RPMI7951 (cell line): ENCODE data around the gene ZNF174. TPM values are rescaled to one million over a fixed set of nuclear protein-coding genes. Genes with fewer than 3 reads are reported as not detected.

Source experiments
- DNase-seq: peaks from one replicate; pipeline ENCODE4 v3.0.0-alpha.2; 2012; ENCODE audit warnings: low read depth
- total RNA-seq: library from RNA; depleted of rRNA; stranded (reverse); fragments of >200 nt; shearing (Covaris generic); gene quantifications from 2 replicates; pipeline ENCODE4 v1.2.3, GENCODE V29; 2014; rRNA removed

The ZNF174 gene
- total RNA-seq, 1 experiment from 2014 or later, result 7.9 TPM

GRCh38 chr16:3443108-3444031, 42.4 kb downstream of the ZNF174 start, which contains the start of the genes NAA60 and ZNF597:
Gene NAA60 (plus strand): TSS chr16:3443680. CDS start chr16:3476228, 32,548 bp downstream.
Gene ZNF597 (minus strand): TSS chr16:3443504. CDS start chr16:3443153, 351 bp downstream.
- DNase-seq, result peak; percentile 92

GRCh38 chr16:3444032-3444388, 43.0 kb downstream of the ZNF174 start:
- peak; percentile 73 for DNase-seq

DNA sequence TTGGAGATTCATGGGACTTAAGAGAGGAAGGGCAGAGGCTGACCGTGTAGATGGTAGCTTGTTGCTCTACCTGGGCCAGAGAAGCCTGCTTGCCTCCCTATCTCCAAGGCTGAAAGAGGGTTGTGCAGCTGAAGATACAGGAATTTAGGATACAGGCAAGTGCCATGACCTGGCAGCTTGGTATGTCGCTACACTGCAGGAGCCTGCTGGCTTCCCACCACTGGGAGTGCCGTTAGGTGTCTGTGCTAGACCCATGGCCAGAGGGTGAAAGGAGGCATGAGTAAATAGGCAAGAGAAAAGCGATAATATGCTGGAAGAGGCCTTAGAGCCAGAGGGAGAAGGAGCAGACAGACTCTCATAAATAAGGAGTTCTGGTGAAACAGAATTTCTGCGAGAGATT, 53.1 kb downstream of the ZNF174 start:
- no peak for DNase-seq

- no peak for DNase-seq
Observed at GRCh38 chr16:3454631-3455147, 53.7 kb downstream of the ZNF174 start.

DNA sequence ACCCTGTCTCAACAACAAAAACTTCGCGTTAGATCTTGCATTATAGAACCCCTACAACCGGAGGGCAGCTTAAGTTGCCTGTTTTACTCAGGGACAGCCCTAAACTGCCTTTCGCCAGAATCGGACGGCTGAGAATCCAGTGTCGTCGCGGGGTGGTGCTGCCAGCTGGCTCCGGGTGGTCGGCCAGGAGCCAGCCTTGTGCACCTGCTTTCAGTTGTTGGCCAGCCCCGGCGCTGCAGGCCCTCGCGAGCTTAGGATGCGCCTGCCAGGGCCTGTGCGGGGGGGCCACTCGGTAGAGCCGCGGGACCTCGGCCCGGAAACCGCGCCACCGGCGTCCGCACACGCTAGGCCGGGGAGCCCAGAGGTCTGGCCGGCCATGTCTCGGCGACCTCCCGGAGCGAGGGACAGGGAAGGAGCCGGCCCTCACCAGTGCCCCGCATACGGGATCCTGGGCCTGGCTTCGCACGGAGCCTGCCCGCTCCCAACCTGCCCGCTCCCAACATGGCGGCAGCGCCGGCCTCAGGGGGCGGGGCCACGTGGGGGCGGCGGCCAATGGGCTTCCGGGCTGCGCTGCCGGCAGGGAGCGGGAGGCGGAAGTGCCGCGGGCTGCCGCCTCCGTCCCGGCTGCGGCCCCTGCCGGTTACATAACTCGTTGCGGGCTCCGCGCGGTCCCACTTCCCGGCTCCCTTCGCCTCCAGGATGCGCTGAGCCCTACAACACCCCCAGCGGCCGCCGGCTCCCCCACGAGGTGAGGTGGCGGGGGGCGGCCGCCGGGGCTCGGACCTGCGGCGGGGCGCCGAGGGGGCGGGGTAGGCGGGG, 56.6 kb downstream of the ZNF174 start:
- DNase-seq, result peak; percentile 83

DNA sequence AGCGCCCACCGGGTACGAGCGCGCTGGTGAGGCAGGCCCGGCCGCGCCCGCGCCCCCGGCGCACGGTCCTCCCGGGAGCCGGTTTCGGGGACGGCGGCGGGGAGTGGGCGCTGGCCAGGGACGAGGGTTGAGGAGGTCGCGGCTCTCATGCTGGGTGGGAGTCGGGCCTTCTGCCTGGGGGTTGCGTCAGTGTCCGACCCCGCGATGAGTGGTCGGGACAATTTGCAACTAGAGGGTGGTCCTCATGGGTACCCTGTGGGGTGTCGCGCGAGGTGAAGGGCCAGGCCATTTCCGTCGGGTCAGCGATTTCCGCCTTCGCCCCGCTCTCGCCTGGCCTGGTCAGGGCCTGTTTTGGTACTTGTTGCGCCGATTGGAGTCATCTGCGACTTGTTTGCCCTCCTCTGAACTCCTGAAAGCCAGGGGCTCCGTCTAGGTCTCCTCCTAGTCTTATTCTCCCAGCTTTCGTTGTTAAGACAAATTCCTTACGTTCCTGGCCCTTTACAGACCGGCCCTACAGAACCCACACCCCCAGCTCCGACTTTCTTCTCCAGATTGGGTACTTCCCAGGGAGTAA, 57.4 kb downstream of the ZNF174 start:
- DNase-seq, result peak; percentile 32

GRCh38 chr16:3458852-3459361, 57.9 kb downstream of the ZNF174 start:
- no peak for DNase-seq

Other genes starting within 250 kb of the ZNF174 start
- 0.36 TPM in 1 of 2 replicates, not detected in the other for gene OR1F1, start 213.0 kb upstream of the ZNF174 start, total RNA-seq
- 9.8 and 14.9 TPM in 2 replicates for gene ZNF200, start 166.1 kb upstream of the ZNF174 start, total RNA-seq
- gene MEFV, start 144.6 kb upstream of the ZNF174 start, total RNA-seq, result 4.3 and 4.8 TPM in 2 replicates
- 19.8 and 28.6 TPM in 2 replicates for gene ZNF263, start 117.7 kb upstream of the ZNF174 start, total RNA-seq
- 4.4 and 5.0 TPM in 2 replicates for gene TIGD7, start 95.8 kb upstream of the ZNF174 start, total RNA-seq
- 15.3 and 16.0 TPM in 2 replicates for gene ZNF75A, start 95.7 kb upstream of the ZNF174 start, total RNA-seq
- not detected in 2 replicates for gene OR2C1, start 45.3 kb upstream of the ZNF174 start, total RNA-seq
- 6.7 and 8.1 TPM in 2 replicates for gene ZSCAN32, start 211 bp upstream of the ZNF174 start, total RNA-seq
- 1.7 and 1.8 TPM in 2 replicates for gene ZNF597, start 42.3 kb downstream of the ZNF174 start, total RNA-seq
- gene NAA60, start 42.5 kb downstream of the ZNF174 start, total RNA-seq, result 5.1 and 5.6 TPM in 2 replicates
- not detected in 2 replicates for gene C16orf90, start 94.3 kb downstream of the ZNF174 start, total RNA-seq
- 15.5 and 22.1 TPM in 2 replicates for gene CLUAP1, start 99.8 kb downstream of the ZNF174 start, total RNA-seq
- 0.12 TPM in 1 of 2 replicates, not detected in the other for gene NLRC3, start 176.2 kb downstream of the ZNF174 start, total RNA-seq
- 2.6 and 3.4 TPM in 2 replicates for gene SLX4, start 210.4 kb downstream of the ZNF174 start, total RNA-seq